Fibroblast of the aortic adventitia (primary cell): Measurements from ENCODE around the gene RADIL. TPM values are rescaled to one million over a fixed set of nuclear protein-coding genes. Genes with fewer than 3 reads are reported as not detected.

ENCODE experiments used
- DNase-seq: peaks from one replicate; pipeline ENCODE4 v3.0.0-alpha.2; 2010; ENCODE audit warnings: low read depth
- H3K4me3 ChIP-seq: 2 replicates; pipeline ENCODE4 v1.5.1; 2011; ENCODE audit warnings: low read depth, mild to moderate bottlenecking, control low read depth, low read length, moderate library complexity
- CTCF ChIP-seq: IDR thresholded peaks from 2 replicates; pipeline ENCODE4 v1.5.1; 2011; ENCODE audit warnings: mild to moderate bottlenecking, low read length, control low read depth, inconsistent platforms; ENCODE audit not compliant: insufficient read depth
- total RNA-seq: library from RNA; depleted of rRNA; stranded (reverse); fragments of >200 nt; gene quantifications from 2 replicates; pipeline ENCODE4 v1.2.3, GENCODE V29; 2012; ENCODE audit warnings: low replicate concordance

The RADIL gene
- total RNA-seq, 1 donor: 1.4 TPM

DNA sequence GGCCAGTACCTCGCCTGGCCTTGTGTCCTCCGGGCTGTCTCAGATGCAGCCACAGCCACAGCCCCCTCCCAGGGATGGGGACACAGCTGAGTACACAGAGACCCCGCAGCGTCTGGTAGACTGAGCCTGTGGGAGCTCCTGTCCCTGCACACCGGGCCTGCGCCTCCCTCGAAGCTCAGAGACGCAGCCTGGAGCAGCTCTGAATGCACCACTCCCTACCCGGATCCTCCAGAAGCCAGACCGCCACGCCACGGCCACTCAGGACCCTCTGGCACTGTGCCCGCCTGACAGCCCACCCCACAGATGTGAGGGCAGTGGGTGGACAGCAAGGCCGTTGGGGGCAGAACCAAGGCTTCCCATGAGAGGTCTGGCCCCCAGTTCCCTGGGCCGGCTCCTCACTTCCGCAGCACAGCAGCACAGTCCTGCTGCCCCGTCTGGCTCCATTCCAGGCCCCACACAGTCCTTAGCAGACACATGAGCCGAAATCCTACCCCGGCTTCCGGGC is 62.5 kb downstream of the RADIL start:
- DNase-seq: no peak
- H3K4me3 ChIP-seq: no peak overlapping the region
- no peak for TF ChIP-seq CTCF

- H3K4me3 ChIP-seq: no peak overlapping the region
- no peak for TF ChIP-seq CTCF
- DNase-seq: no peak
Observed at GRCh38 chr7:4820405-4820966, 63.0 kb downstream of the RADIL start.

DNA sequence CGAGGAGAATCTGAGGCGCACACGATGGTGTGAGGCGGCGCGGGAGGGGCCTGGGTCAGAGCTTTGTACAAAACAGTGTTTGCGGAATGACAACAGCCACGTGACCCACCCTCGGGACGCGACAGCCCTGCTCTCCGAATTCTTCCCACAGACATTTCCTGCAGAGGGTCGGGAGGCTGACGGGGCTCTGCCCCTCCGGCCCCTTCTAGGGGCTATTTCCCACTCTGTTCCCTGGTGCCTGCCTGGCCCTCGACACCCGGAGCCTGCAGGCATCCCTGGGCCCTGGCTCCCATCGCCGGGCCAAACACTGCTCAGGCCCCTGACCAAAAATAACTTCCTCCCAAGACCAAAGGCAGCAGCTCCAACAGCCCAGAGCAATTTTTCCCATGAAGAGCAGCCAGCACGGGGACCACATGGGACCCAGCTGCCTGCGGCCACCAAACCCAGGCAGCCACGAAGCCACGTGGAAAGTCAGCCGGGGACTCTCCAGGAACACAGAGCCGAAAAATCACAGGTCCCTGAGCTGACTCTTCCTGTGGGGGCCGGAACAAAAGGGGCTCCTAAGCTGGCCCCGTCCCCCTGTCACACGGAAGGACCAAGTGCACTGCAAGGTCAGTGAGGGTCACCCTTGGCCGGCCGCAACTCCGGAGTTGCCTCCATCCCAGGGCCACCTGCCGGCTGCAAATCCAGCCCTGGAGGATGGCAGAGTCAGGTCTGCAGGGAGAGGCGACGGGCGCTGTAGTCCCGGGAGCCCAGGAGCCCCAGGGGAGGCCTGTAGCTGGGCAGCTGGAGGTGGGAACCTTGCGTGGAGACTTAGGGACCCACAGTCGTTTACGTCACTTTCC is 63.7 kb downstream of the RADIL start:
- H3K4me3 ChIP-seq: no peak overlapping the region
- TF ChIP-seq CTCF: no peak
- DNase-seq: no peak

GRCh38 chr7:4818000-4818794 is 65.3 kb downstream of the RADIL start:
- no peak for DNase-seq

DNA sequence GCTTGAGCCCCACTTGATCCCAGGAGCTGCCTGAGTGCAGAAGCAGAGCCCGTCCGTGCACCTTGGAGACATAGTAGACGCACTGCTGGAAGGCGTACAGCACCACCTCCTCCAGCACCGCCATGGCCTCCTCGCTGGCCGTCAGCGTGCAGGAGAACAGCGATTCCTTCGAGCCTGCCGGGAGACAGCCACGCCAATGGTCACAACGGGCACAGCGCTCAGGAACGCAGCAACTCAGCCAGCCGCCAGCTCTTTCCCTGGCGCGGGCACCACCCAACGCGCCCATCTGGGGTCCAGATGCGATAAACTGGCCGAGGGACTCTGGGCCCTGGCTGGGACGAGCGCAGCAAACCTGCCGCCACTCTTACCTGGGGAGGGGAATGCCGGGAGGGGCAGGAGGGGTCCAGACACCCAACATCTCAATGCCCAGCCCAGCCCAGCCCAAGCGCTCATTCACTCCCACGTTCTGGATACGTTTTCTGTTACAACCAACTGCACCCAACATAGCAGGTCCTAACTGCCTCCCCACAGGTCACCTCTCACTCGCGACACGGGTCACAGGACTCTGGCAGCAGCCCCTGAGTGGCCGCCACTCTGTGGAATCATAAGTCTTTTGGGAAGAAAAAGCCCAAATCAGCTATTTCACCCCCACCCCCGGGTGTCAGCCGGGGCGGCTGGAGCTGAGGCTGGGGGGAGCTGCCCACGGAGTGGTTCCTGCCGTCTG is 66.2 kb downstream of the RADIL start:
- TF ChIP-seq CTCF: no peak
- no peak for DNase-seq
- H3K4me3 ChIP-seq: no peak overlapping the region

More at GRCh38 chr7:4818000-4818794, 65.3 kb downstream of the RADIL start:
- no peak overlapping the region for H3K4me3 ChIP-seq
- TF ChIP-seq CTCF: no peak

- no peak for DNase-seq
- no peak for TF ChIP-seq CTCF
- no peak overlapping the region for H3K4me3 ChIP-seq
Observed at GRCh38 chr7:4816419-4817080, 67.0 kb downstream of the RADIL start.
